ENCODE data around the gene MED26. TPM values are rescaled to one million over a fixed set of nuclear protein-coding genes. Genes with fewer than 3 reads are reported as not detected.
A peak's percentile ranks its signal among the peaks of the same experiment; 100 is the strongest.

The MED26 gene
- total and polyA plus RNA-seq, 2 of the 13 experiments (the other 11 are each of a cell fraction or from before 2014, with no cell fraction given) = 3.5 to 3.8 TPM

GRCh38 chr19:16627193-16627927, 644 bp downstream of the MED26 start (continued):
- TF ChIP-seq NFE2L2 (IDR thresholded peaks at IDR 0.05; ENCODE audit: low read length) (no peak), NKX3-1 (CRISPR knock-in tag; IDR thresholded peaks at IDR 0.05) (no peak), ZNF350 (CRISPR knock-in tag; IDR thresholded peaks at IDR 0.05; ENCODE audit: borderline replicate concordance, low read depth) (no peak; the same call in 1 of the 2 replicates), ZBTB38 (CRISPR knock-in tag; IDR thresholded peaks at IDR 0.05) (no peak), ZNF501 (CRISPR knock-in tag; IDR thresholded peaks at IDR 0.05) (peak; percentile 45; the same call in 1 of the 2 replicates), EHMT2 (IDR thresholded peaks at IDR 0.05; ENCODE audit: borderline replicate concordance, low read depth, low read length) (no peak), ZFX (CRISPR knock-in tag; IDR thresholded peaks at IDR 0.05; ENCODE audit: low read depth) (peak; percentile 98), ZNF318 (CRISPR knock-in tag; IDR thresholded peaks at IDR 0.05) (no peak), IKZF5 (CRISPR knock-in tag; IDR thresholded peaks at IDR 0.05) (no peak; the same call in 1 of the 2 replicates), DBP (CRISPR knock-in tag; IDR thresholded peaks at IDR 0.05; ENCODE audit: not compliant biosample characterization) (no peak), TBL1XR1 (IDR thresholded peaks at IDR 0.05; ENCODE audit: borderline replicate concordance, low read length, partially characterized antibody) (no peak), IKZF4 (CRISPR knock-in tag; IDR thresholded peaks at IDR 0.05; ENCODE audit: borderline replicate concordance, low read depth, not compliant biosample characterization) (no peak), ZNF281 (CRISPR knock-in tag; IDR thresholded peaks at IDR 0.05; ENCODE audit: borderline replicate concordance) (no peak), ZNF776 (CRISPR knock-in tag; IDR thresholded peaks at IDR 0.05) (no peak)
